DMS53 (cell line): ENCODE results near the gene UNC79.

Experiments
- DNase-seq: peaks from one replicate; lab custom pipeline; 2025; lab: John Stamatoyannopoulos, UW

The UNC79 gene

GRCh38 chr14:93751946-93752655 lies 321.4 kb downstream of the UNC79 start:
- DNase-seq = no peak

GRCh38 chr14:93752980-93753561 lies 322.3 kb downstream of the UNC79 start:
- DNase-seq = no peak

- no peak for DNase-seq
These were observed 322.9 kb downstream of the UNC79 start for GRCh38 chr14:93753647-93754046.

GRCh38 chr14:93757206-93757605 lies 326.5 kb downstream of the UNC79 start:
- DNase-seq = no peak
